ENCODE results near the gene INPP5A.

DNA sequence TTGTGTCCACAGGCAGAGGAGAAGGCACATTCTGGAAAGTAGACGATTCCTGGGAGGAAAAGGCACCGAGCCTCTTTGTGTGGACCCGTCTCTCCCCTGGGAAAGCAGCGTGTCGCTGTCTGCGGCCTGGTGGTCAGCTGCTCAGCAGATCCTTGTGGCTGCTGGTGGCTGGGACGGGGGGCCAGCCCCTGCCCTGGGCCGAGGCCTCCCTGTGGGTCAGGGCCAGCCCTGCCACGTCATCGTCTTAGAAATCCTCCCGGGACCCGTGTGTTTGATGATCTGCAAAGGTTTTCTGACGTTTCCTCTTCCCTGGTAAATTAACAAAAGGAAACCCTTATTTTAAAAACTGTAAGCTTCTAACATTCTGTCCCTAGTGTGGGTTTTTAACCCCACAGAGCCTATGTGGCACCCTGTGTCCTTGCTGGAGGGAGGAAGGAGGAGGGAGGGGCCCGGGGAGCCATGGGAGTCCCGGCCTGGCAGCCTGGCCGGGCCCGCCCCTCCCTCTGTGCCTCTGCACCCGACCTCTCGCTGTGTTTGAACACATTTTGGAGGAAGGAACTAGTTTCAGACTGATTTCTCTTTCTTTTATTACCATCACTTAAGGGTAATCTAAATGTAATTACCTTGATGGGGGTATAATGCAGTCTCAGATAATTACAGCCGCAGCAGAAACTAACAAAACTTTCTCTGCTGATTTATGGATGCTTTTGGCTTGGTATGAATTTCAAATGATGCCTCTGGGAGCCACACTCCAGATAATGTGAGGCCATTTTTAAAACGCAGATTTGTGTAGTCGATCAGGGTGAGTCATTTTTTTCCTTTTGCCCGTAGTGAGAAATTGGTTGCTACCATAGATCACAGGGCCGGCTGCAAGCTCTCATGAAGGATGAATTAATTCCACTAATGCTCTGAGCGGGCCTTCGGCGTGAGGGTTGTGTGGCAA lies 162.8 kb downstream of the INPP5A start:
- TF ChIP-seq, protein P1, sequence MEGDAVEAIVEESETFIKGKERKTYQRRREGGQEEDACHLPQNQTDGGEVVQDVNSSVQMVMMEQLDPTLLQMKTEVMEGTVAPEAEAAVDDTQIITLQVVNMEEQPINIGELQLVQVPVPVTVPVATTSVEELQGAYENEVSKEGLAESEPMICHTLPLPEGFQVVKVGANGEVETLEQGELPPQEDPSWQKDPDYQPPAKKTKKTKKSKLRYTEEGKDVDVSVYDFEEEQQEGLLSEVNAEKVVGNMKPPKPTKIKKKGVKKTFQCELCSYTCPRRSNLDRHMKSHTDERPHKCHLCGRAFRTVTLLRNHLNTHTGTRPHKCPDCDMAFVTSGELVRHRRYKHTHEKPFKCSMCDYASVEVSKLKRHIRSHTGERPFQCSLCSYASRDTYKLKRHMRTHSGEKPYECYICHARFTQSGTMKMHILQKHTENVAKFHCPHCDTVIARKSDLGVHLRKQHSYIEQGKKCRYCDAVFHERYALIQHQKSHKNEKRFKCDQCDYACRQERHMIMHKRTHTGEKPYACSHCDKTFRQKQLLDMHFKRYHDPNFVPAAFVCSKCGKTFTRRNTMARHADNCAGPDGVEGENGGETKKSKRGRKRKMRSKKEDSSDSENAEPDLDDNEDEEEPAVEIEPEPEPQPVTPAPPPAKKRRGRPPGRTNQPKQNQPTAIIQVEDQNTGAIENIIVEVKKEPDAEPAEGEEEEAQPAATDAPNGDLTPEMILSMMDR (IDR thresholded peaks at IDR 0.05; ENCODE audit: low read length), result no peak
- TF ChIP-seq EZH2 (optimal IDR thresholded peaks at IDR 0.05; ENCODE audit: low read depth, low read length) (no peak), EZH2phosphoT487 (IDR thresholded peaks at IDR 0.05; ENCODE audit: low read length) (no peak)
